Activated T-helper 1 cell treated with anti-CD3 and anti-CD28 coated beads, Interleukin-12 subunit alpha, Interleukin-12 subunit beta, Interleukin-2, Interleukin-4 antibody, amounts not matched to agents 30 ng/mL and 10 ng/mL and 1 ng/mL, durations not matched to agents 14 hours and 24 hours and 36 hours (primary cell): ENCODE results near the gene MCEMP1. TPM values are rescaled to one million over a fixed set of nuclear protein-coding genes. Genes with fewer than 3 reads are reported as not detected.

Source experiments
- DNase-seq: peaks from one replicate; pipeline ENCODE4 v3.0.0; 2021; ENCODE audit warnings: low spot score
- H3K27ac Mint-ChIP-seq: one replicate; pipeline ENCODE4 v1.8.0; 2021; ENCODE audit warnings: mild to moderate bottlenecking, mixed read lengths
- H3K27me3 Mint-ChIP-seq: one replicate; pipeline ENCODE4 v1.8.0; 2022; ENCODE audit warnings: mild to moderate bottlenecking, moderate library complexity, mixed read lengths; ENCODE audit not compliant: insufficient read depth
- H3K36me3 Mint-ChIP-seq: one replicate; pipeline ENCODE4 v1.8.0; 2021; ENCODE audit warnings: low read depth, mixed read lengths
- H3K4me1 Mint-ChIP-seq: one replicate; pipeline ENCODE4 v1.8.0; 2021; ENCODE audit warnings: low read depth, mixed read lengths
- H3K4me3 Mint-ChIP-seq: one replicate; pipeline ENCODE4 v1.8.0; 2021; ENCODE audit warnings: mild to moderate bottlenecking, moderate library complexity, mixed read lengths
- H3K9me3 Mint-ChIP-seq: one replicate; pipeline ENCODE4 v1.8.0; 2021; ENCODE audit warnings: mixed read lengths
- intact Hi-C: fragments of 100-400 bp; cut with micrococcal nuclease; formaldehyde crosslinking; loops from one replicate; pipeline ENCODE4 v1.15.1; 2024
- total RNA-seq: library from RNA; stranded (reverse); gene quantifications from 2 replicates; pipeline ENCODE4 v1.2.3, GENCODE V29; 2022

The MCEMP1 gene
- total RNA-seq, result not detected in 2 replicates

GRCh38 chr19:7676854-7677253 is at the start of gene MCEMP1:
MCEMP1 (plus strand) TSS chr19:7677090; CDS start chr19:7677121, 31 bp downstream.
- no peak for DNase-seq
- H3K27me3 Mint-ChIP-seq, result peaks cover 32% of the 10 kb centered on the region
- H3K9me3 Mint-ChIP-seq, result no peaks in the 10 kb centered on the region
- H3K4me1 Mint-ChIP-seq, result peaks cover 55% of the 10 kb centered on the region
- H3K4me3 Mint-ChIP-seq, result peak within 1 kb of the TSS; percentile 22
- intact Hi-C loops, result no loop called here
- H3K27ac Mint-ChIP-seq, result peak within 1 kb of the TSS; percentile 27
- peaks cover 3% of the 10 kb centered on the region for H3K36me3 Mint-ChIP-seq

- H3K27ac Mint-ChIP-seq, result no peak overlapping the region
- H3K4me3 Mint-ChIP-seq, result no peak overlapping the region
- intact Hi-C loops, result no loop called here
- no peaks in the 10 kb centered on the region for H3K9me3 Mint-ChIP-seq
- H3K36me3 Mint-ChIP-seq, result peaks cover 22% of the 10 kb centered on the region
- DNase-seq, result no peak
- no peaks in the 10 kb centered on the region for H3K27me3 Mint-ChIP-seq
- peaks cover 31% of the 10 kb centered on the region for H3K4me1 Mint-ChIP-seq
Observed at GRCh38 chr19:7627166-7627565, 49.7 kb upstream of the MCEMP1 start.

DNA sequence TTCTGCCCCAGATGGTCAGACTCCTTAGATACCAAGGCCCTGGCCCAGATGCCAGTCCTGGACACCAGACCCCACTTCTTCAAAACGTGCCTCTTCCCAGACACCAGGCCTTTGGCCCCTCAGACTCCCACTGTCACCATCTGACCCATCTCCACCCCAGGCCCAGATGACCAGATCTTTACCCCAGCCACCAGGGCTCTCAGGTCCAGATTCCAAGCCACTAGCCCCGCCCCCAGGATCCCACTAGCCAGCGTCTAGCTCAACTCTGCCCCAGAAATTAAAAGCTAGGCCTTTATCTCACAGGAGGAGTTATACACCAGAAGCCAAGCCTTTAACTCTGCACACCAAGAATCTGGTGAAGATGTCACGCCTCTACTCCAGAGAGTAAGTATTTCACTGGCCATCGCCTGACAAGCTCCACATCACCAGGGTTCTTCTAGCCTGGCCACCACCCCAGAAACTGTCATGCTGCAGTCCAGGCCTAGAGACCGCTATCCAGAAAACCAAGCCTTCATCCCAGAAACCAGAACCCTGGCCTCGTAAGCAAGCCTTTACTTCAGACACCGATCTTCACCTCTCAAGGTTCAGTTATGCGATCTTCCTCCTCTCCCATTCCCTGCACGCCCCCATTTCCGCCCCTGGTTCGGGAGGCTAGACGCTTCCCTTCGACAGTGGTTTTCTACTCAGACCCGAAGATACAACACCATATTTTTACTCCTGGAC is 48.1 kb upstream of the MCEMP1 start:
- no peaks in the 10 kb centered on the region for H3K27me3 Mint-ChIP-seq
- intact Hi-C loops, result loop anchor here (1.0 to 2.0 kb wide), 4 partner anchors 9 to 93 kb away; partner anchors contain the start of genes PNPLA6 and STXBP2
- H3K9me3 Mint-ChIP-seq, result no peaks in the 10 kb centered on the region
- DNase-seq, result no peak
- H3K27ac Mint-ChIP-seq, result peak overlapping the region; percentile 98
- peaks cover 15% of the 10 kb centered on the region for H3K36me3 Mint-ChIP-seq
- H3K4me3 Mint-ChIP-seq, result peak overlapping the region; percentile 98
- peaks cover 31% of the 10 kb centered on the region for H3K4me1 Mint-ChIP-seq

DNA sequence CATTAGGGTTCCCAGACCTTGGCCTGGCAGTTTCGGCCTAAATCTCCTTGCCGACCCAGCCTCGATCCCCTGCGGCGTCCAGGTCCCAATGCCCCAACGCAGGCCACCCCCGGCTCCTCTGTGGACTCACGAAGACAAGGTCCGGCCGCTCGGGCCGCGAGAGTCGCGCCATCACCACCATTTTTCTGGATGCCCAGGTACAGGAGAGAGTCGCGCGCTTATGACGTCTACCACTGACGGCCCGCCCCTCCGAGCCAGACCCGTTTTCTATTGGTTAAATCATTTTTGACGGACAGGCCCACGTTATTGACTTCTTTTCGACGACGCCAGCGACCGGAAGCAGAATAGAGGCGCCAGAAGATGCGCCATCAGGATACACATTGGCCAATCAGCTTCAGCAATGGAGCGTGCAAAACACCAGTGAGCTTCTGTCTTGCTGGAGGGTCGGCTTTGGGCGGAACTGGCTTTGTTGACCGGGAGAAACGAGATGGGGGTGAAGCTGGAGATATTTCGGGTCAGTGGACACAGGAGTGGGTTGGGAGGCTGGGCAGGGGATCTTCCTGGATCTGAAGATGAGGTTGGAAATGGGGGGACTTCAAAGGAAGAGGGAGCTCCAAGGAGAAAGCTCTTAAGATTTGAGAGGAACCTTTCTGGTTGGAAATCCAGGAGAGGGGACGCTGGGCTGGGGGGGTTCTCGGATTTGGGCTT is 47.4 kb upstream of the MCEMP1 start, which contains the start of the genes PET100 and XAB2:
Gene PET100 (plus strand): TSS at position 447 of the 708 bp plus-strand sequence. CDS start 41 bp downstream, at position 488.
Gene XAB2 (minus strand): TSS at position 199 of the 708 bp plus-strand sequence. CDS start 18 bp downstream, at position 181.
- peaks cover 31% of the 10 kb centered on the region for H3K4me1 Mint-ChIP-seq
- peak within 1 kb of the TSS; percentile 98 for H3K4me3 Mint-ChIP-seq
- no peaks in the 10 kb centered on the region for H3K9me3 Mint-ChIP-seq
- peak; percentile 93 for DNase-seq
- H3K27ac Mint-ChIP-seq, result peak within 1 kb of the TSS; percentile 98
- intact Hi-C loops, result loop anchor here (1.0 to 2.0 kb wide), 4 partner anchors 8 to 94 kb away; partner anchors contain the start of genes PNPLA6 and STXBP2
- no peaks in the 10 kb centered on the region for H3K27me3 Mint-ChIP-seq
- H3K36me3 Mint-ChIP-seq, result peaks cover 15% of the 10 kb centered on the region

GRCh38 chr19:7631577-7631976 is 45.3 kb upstream of the MCEMP1 start:
- peak overlapping the region; percentile 19 for H3K4me3 Mint-ChIP-seq
- intact Hi-C loops, result no loop called here
- H3K4me1 Mint-ChIP-seq, result peaks cover 48% of the 10 kb centered on the region
- H3K27ac Mint-ChIP-seq, result no peak overlapping the region
- H3K9me3 Mint-ChIP-seq, result no peaks in the 10 kb centered on the region
- H3K36me3 Mint-ChIP-seq, result peaks cover 12% of the 10 kb centered on the region
- no peak for DNase-seq
- no peaks in the 10 kb centered on the region for H3K27me3 Mint-ChIP-seq

- Mint-ChIP-seq H3K36me3 (peaks cover 9% of the 10 kb centered on the region), H3K4me3 (peak overlapping the region; percentile 19), H3K4me1 (peaks cover 48% of the 10 kb centered on the region), H3K9me3 (no peaks in the 10 kb centered on the region), H3K27ac (no peak overlapping the region), H3K27me3 (no peaks in the 10 kb centered on the region)
- intact Hi-C loops, result no loop called here
- no peak for DNase-seq
Observed at GRCh38 chr19:7632340-7633203, 44.3 kb upstream of the MCEMP1 start.

DNA sequence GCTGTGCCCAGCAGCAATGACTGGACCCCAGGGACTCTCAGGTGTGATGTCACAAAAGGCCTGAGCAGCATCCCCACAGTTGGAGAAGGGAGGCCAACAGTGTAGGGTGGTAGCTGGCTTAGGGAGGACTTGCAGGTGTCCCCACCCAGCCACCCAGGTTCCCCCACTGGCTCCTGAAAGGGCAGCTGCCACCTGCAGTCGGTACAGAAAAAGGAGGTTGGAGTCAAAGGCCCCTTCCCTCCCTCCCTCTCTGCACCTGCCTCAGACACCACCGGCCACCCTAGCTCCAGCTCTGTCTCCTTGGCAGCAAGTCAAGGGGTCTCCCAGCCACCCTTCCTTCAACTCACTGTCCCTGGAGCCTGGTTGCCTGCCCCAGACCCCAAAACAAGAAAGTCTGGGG is 43.2 kb upstream of the MCEMP1 start, which contains the start of gene PCP2:
Gene PCP2 (minus strand): TSS at position 22 of the 400 bp plus-strand sequence. CDS start 262 bp downstream, outside the sequence.
- no peak for DNase-seq
- H3K27me3 Mint-ChIP-seq, result no peaks in the 10 kb centered on the region
- no peak within 1 kb of the TSS for H3K4me3 Mint-ChIP-seq
- no peak within 1 kb of the TSS for H3K27ac Mint-ChIP-seq
- H3K36me3 Mint-ChIP-seq, result peaks cover 7% of the 10 kb centered on the region
- intact Hi-C loops, result no loop called here
- H3K4me1 Mint-ChIP-seq, result peaks cover 41% of the 10 kb centered on the region
- no peaks in the 10 kb centered on the region for H3K9me3 Mint-ChIP-seq

DNA sequence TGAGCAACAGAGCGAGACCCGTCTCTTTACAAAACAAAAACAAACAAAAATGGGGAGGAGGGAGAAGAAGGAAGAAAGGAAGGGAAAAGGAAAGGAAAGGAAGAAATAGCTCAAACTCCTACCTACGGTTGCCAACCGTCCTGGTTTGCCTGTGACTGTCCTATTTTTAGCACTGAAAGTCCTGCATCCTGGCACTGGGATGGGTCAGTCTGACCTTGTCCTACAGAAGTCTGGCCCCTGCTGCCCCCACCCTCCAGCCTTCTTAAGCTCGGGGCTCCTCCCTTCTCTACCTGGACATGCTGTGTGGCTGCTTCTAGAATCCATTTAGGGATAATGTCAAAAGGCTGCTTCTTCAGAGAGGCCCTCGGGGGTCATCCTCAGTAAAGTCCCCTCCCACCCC is 41.2 kb upstream of the MCEMP1 start:
- Mint-ChIP-seq H3K9me3 (no peaks in the 10 kb centered on the region), H3K36me3 (peaks cover 8% of the 10 kb centered on the region), H3K4me1 (peaks cover 39% of the 10 kb centered on the region), H3K4me3 (peak overlapping the region; percentile 85), H3K27ac (peak overlapping the region; percentile 77), H3K27me3 (no peaks in the 10 kb centered on the region)
- intact Hi-C loops, result loop anchor here (2.0 kb wide), 1 partner anchor 31 kb away; no protein-coding TSS in a partner anchor
- no peak for DNase-seq

DNA sequence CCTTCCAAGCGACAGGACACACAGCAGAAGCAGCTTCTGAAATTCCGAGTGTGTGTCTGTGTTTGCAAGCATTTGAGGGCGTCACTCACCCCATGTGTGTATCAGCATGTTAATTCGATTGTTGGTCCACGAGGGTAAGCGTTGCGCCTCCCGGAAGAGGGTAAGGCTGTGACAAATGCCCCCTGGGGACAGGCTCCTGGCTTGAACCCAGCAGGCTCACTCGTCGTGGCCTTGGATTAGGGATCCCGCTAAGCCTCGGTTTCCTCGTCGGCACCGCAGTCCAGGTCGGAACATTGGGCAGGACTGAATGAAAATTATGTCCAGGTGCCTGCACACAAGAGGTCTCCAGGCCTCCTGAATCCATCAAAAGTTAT is 40.6 kb upstream of the MCEMP1 start:
- peak overlapping the region; percentile 77 for H3K27ac Mint-ChIP-seq
- no peaks in the 10 kb centered on the region for H3K9me3 Mint-ChIP-seq
- H3K27me3 Mint-ChIP-seq, result no peaks in the 10 kb centered on the region
- H3K4me3 Mint-ChIP-seq, result peak overlapping the region; percentile 85
- H3K4me1 Mint-ChIP-seq, result peaks cover 35% of the 10 kb centered on the region
- H3K36me3 Mint-ChIP-seq, result peaks cover 8% of the 10 kb centered on the region
- no peak for DNase-seq
- intact Hi-C loops, result loop anchor here (2.0 kb wide), 1 partner anchor 32 kb away; no protein-coding TSS in a partner anchor

DNA sequence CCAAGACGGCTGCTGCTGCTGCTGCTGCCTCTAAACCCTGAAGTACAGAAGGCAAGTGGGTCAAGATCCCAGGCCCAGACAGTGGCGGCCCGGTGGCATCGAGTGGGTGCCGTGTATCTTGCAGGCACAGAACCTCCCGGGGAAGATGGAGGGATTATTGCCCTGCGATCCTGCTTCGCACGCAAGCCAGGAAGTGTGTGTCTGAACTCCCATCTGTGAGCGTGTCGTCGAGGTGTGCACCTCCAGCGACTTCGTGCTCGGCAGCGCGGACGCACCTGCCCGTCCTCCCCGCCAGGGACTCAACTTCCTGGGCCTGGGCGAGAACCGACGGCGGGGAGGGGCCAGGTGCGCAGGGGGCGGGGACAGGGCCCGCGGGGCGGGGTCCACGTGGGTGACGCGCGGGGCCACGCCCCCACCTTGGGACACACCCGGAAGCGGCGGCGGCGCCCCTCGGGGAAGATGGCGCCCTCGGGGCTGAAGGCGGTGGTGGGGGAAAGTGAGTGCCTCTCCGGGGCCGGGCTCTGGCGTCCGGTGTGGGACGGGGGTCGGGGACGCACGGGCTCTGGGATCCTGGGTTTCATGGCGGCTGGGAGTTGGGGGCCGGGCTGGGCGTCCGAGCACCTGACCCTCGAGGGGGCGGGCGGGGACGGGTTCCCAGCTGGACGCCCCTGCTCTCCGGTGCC is 40.1 kb upstream of the MCEMP1 start, which contains the start of gene STXBP2:
Gene STXBP2 (plus strand): TSS at position 420 of the 683 bp plus-strand sequence. CDS start 40 bp downstream, at position 460.
- DNase-seq, result peak; percentile 85
- intact Hi-C loops, result loop anchor here (1.0 to 2.0 kb wide), 4 partner anchors 8 to 283 kb away; partner anchors contain the start of genes PET100, SNAPC2 and XAB2

DNA sequence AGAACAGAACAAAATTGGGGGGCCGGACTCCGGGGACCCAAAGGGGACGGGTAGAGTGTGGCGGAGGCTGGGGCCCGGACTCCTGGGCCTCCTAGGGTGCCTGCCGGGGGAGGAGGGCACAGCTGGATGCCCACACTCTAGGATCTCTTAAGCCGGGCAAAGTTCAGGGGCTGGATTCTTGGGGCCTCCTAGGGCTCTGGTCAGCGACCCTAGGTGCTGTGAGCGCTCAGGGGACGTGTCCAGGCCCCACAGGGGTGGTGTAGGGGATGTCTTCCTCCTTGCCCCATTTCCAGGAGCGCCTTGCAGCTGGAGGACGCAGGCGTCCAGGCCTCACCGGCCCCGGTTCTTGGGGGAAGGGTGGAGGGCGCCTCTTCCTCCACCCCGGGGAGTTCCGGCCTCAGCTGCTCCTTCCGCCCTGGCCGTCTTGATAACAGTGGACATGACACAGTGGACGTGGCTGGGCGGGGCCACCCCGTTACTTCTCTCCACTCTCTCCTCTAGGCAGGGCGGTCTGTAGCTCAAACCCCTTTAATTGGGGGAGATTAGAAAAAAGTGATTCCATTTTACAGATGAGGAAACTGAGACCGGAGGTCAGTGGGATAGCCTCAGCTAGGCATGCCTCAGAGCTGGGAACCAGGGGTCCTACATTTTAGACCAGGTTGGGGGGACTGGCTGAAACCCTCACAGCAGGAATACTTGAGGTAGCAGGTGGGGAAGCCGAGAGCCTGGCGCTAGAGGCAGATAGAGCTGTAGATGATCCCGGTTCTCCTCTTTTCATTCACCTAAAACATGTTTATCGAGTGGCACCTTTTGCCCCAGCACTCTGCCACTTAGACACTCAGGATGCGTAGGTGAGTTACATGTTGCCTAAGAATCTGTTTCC is 39.3 kb upstream of the MCEMP1 start:
- Mint-ChIP-seq H3K36me3 (peaks cover 8% of the 10 kb centered on the region), H3K9me3 (no peaks in the 10 kb centered on the region), H3K27me3 (no peaks in the 10 kb centered on the region), H3K4me3 (peak overlapping the region; percentile 85), H3K4me1 (peaks cover 35% of the 10 kb centered on the region), H3K27ac (peak overlapping the region; percentile 55)
- intact Hi-C loops, result loop anchor here (1.0 to 2.0 kb wide), 4 partner anchors 8 to 283 kb away; partner anchors contain the start of genes PET100, SNAPC2 and XAB2
- no peak for DNase-seq

More for the DNA sequence above, 40.1 kb upstream of the MCEMP1 start, which contains the start of gene STXBP2:
- peaks cover 8% of the 10 kb centered on the region for H3K36me3 Mint-ChIP-seq
- peak within 1 kb of the TSS; percentile 85 for H3K4me3 Mint-ChIP-seq
- H3K27ac Mint-ChIP-seq, result peak within 1 kb of the TSS; percentile 77
- peaks cover 35% of the 10 kb centered on the region for H3K4me1 Mint-ChIP-seq
- H3K27me3 Mint-ChIP-seq, result no peaks in the 10 kb centered on the region
- H3K9me3 Mint-ChIP-seq, result no peaks in the 10 kb centered on the region
